ENCODE data around the gene MKNK2.

- TF ChIP-seq CTCF (IDR thresholded peaks at IDR 0.05; ENCODE audit: low read length) (no peak), EZH2 (IDR thresholded peaks at IDR 0.05; ENCODE audit: borderline replicate concordance, low read length) (no peak)
Measured at GRCh38 chr19:2014131-2014571, 36.9 kb downstream of the MKNK2 start.

All from OCI-LY1 (cell line).